GM18907 (cell line): ENCODE measurements around the gene SLC17A7.

ENCODE experiments used
- ATAC-seq: cut with Tn5 transposase; IDR thresholded peaks from one replicate; pipeline ENCODE4 v1.9.1; 2021; ENCODE audit warnings: mild to moderate bottlenecking, moderate library complexity; ENCODE audit not compliant: unreplicated experiment

The SLC17A7 gene

DNA sequence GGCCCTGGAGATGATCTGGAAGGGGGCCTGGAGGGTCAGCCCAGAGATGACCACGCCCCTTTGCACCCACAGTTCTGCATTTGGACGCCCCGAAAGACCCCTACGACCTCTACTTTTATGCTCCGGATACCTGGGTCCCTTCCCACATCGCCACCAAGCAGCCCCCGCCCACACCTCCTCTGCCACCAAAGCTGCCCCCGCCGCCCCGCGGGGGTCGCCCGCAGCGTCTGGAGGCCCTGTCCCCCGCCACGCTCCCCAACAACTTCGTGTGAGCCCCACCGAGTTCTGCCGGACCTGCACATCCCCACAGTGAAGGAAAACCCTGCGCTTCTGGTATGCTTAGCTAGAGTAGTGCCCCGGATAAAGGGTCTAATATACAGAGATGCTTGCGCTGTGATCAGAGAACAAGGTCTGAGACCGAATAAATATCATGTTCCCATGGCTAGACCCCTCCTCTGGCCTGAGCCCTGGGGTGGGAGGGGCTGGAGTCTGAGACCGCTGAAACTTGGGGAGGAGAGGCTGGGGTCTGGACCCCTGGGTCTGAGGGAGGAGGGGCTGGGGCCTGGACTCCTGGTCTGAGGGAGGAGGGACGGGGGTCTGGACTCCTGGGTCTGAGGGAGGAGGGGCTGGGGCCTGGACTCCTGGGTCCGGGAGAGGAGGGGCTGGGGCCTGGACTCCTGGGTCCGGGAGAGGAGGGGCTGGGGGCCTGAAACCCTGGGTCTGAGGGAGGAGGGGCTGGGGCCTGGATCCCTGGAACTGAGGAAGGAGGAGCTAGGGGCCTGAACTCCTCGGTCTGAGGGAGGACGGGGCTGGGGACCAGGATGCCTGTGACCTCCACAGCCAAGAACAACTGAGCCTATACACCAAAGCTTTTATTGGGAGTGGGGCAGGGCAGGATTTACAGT, 12.5 kb downstream of the SLC17A7 start:
- ATAC-seq, result no peak

- ATAC-seq, result no peak
These were observed 13.3 kb downstream of the SLC17A7 start for GRCh38 chr19:49427855-49428546.

DNA sequence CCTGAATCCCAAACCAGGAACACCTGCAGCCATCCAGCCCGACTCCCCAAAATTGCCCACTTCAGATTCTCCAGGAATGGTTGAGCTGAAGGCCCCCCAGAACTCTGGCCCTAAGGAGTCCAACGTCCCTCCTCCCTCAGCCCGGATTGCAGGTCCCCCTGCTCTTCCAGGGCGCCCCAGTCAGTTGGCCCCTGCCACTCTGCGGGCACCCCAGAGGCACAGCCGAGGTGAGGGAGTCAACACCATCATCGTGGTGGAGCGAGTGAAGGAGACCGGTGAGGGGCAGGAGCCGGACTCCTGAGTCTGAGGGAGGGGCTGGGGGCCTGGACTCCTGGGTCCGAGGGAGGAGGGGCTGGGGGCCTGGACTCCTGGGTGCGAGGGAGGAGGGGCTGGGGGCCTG, 14.0 kb downstream of the SLC17A7 start:
- no peak for ATAC-seq

GRCh38 chr19:49425922-49426592, 15.3 kb downstream of the SLC17A7 start:
- ATAC-seq, result no peak

- ATAC-seq, result no peak
These were observed 16.1 kb downstream of the SLC17A7 start, which contains the start of gene GFY for GRCh38 chr19:49425178-49425577. Gene GFY (plus strand): TSS chr19:49425388. CDS start chr19:49426431, 1,043 bp downstream.

DNA sequence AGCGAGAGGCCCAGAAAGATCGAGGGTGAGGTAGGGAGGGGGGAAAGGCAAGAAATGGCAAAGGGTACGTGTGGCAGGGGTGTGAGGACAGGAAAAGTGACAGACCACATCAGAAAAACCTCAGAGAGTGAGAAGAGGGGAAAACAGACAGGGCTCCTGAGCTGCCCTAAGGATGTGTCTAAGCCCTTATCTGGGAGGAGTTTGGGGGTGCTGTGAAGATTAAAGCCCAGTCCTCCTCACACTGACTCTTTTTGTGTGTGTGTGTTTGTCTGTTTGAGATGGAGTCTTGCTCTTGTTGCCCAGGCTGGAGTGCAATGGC, 17.4 kb downstream of the SLC17A7 start:
- ATAC-seq, result no peak

DNA sequence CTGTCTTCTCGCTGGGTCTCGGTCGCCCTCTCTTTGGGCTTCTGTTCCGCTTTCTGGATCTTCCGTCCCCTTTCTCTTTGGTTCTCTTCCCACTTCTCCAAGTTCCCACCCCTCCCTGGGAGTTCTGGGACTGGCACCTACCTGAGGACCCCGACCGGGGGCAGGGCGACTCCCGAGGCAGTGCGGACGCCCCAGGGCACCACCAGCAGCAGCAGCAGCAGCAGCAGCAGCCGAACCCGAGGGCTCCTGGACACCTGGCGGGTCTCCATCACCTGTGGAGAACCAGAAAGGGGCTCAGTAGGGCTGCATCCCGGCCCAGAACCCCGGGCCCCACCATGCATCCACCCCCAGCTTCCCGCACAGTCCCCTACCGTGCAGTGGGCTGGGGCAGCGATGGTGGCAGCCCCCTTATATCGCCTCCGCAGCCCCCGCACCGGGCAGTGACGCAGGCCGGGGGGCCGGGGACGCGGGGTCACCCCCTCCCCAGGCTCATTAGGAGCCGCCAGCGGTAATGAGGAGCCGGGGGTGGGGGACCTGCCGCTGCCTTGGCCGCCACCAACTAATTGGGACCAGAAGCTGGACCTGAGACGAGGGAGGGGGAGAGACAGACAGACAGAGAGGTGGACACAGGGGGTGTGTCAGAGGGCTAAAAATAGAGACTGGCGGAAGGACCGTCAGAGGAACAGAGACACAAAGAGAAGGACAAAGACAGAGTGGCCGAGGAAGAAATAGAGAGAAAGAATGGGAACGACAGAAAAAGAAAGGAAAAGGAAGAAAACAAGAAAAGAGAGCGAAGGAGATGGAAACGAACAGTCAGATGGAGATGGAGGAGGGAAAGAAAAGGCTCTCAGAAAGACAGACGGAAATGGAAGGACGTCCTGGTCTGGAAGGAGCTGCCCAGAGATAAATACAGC, 18.0 kb downstream of the SLC17A7 start, which contains the start of gene PTH2:
Gene PTH2 (minus strand): TSS at position 371 of the 914 bp plus-strand sequence. CDS start 102 bp downstream, at position 269.
- ATAC-seq, result no peak

GRCh38 chr19:49422407-49423070, 18.8 kb downstream of the SLC17A7 start:
- no peak for ATAC-seq

- no peak for ATAC-seq
These were observed 19.5 kb downstream of the SLC17A7 start for GRCh38 chr19:49421878-49422202.

- no peak for ATAC-seq
These were observed 20.1 kb downstream of the SLC17A7 start for GRCh38 chr19:49421039-49421877.

- ATAC-seq, result no peak
These were observed 21.1 kb downstream of the SLC17A7 start for GRCh38 chr19:49420227-49420626.

DNA sequence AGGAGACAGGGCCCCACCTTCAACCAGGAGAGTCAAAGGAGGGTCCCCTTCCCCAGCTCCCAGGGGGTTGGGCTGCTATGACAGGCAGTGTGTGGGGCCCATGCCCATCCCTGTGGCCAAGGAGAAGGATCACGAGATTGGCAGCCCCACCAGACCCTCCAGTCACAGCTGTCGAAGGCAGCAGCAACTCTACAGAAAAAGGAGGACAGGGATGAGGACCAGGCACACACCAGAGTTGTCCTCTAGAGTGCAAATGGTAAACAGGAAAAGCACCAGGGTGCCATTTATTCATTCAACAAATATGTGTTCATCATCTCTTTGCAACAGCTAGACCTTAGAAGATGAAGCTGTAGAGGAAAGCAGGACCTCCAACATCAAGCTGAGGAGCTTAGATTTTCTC, 22.2 kb downstream of the SLC17A7 start:
- no peak for ATAC-seq

- no peak for ATAC-seq
These were observed 22.8 kb downstream of the SLC17A7 start for GRCh38 chr19:49418511-49418910.

- no peak for ATAC-seq
These were observed 24.2 kb downstream of the SLC17A7 start for GRCh38 chr19:49417088-49417487.

- ATAC-seq, result no peak
These were observed 25.5 kb downstream of the SLC17A7 start for GRCh38 chr19:49415810-49416200.

- no peak for ATAC-seq
These were observed 26.1 kb downstream of the SLC17A7 start for GRCh38 chr19:49415102-49415809.

DNA sequence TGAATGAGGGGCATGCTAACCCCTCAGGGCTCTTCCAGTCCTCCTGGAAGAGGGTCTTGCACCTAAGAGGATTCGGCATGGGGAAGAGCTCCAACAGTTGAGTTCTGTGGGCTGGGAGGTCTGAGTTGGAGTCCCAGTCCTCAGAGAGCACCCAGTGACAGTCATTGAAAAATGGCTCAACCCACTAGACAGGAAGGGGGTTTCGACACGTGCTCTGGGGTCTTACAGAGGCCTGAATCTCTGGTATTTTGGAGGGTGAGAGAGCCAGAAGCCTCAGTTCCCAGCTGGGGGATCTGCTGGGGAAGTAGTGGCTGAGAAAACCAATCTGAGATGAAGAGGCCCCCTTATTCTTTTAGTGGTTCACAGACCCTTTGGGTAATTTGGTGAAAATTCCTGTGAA, 27.1 kb downstream of the SLC17A7 start:
- ATAC-seq, result no peak

DNA sequence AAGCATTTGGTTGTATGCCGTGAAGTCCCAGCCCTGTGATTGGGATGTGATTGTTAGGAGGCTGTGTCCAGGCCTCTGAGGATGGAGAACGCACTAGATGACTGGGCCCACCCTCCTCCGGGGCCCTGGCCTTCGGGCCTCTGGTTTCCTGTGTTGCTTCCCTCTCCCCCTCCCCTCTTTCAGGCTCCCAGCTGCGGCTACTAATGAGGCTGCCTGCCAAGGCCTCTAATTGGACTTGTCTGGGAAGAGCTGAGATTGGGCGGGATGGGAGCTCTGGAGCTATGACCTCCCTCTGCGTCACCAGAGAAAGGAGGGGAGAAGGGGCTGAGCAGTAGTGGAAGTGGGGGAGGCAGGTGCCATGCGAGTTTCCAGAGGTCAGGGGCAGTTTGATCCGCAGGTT, 28.0 kb downstream of the SLC17A7 start:
- ATAC-seq, result no peak
